Skeletal muscle cell (primary cell): Measurements from ENCODE around the gene PRUNE2.
"Not testable (repeated sequence)": the region's sequence is repeated elsewhere in the genome, so short reads cannot be mapped to it uniquely, and the experiment has no call there.

Experiments used
- DNase-seq: peaks from one replicate; pipeline ENCODE4 v3.0.0-alpha.2; 2010; ENCODE audit warnings: low read depth
- H3K4me3 ChIP-seq: 2 replicates; pipeline ENCODE4 v1.5.1; 2011; ENCODE audit warnings: low read depth, mild to moderate bottlenecking, control low read depth, low read length, moderate library complexity

PRUNE2 gene

GRCh38 chr9:76687861-76688391 lies 218.0 kb downstream of the PRUNE2 start:
- H3K4me3 ChIP-seq, result no peak overlapping the region
- DNase-seq, result peak; percentile 60

- DNase-seq, result no peak
- H3K4me3 ChIP-seq, result no peak overlapping the region
Observed at GRCh38 chr9:76686756-76687155, 219.2 kb downstream of the PRUNE2 start.

- DNase-seq, result no peak
- no peak overlapping the region for H3K4me3 ChIP-seq
Observed at GRCh38 chr9:76684213-76684612, 221.7 kb downstream of the PRUNE2 start.

- no peak for DNase-seq
- H3K4me3 ChIP-seq, result no peak overlapping the region
Observed at GRCh38 chr9:76681556-76681955, 224.4 kb downstream of the PRUNE2 start.

GRCh38 chr9:76680716-76681425 lies 225.0 kb downstream of the PRUNE2 start:
- DNase-seq, result no peak
- H3K4me3 ChIP-seq, result no peak overlapping the region

GRCh38 chr9:76677481-76678055 lies 228.3 kb downstream of the PRUNE2 start:
- DNase-seq, result no peak
- H3K4me3 ChIP-seq, result no peak overlapping the region

- no peak overlapping the region for H3K4me3 ChIP-seq
- DNase-seq, result no peak
Observed at GRCh38 chr9:76676857-76677256, 229.1 kb downstream of the PRUNE2 start.

GRCh38 chr9:76667521-76667957 lies 238.4 kb downstream of the PRUNE2 start:
- no peak overlapping the region for H3K4me3 ChIP-seq
- no peak for DNase-seq

GRCh38 chr9:76665966-76666365 lies 239.9 kb downstream of the PRUNE2 start:
- H3K4me3 ChIP-seq, DNase-seq: not testable (repeated sequence)

- DNase-seq, result no peak
- H3K4me3 ChIP-seq, result no peak overlapping the region
Observed at GRCh38 chr9:76665458-76665857, 240.5 kb downstream of the PRUNE2 start.

- no peak overlapping the region for H3K4me3 ChIP-seq
Observed at GRCh38 chr9:76664120-76664519, 241.8 kb downstream of the PRUNE2 start.

GRCh38 chr9:76662476-76663281 lies 243.2 kb downstream of the PRUNE2 start:
- H3K4me3 ChIP-seq, result no peak overlapping the region
- no peak for DNase-seq

More at GRCh38 chr9:76664120-76664519, 241.8 kb downstream of the PRUNE2 start:
- no peak for DNase-seq

GRCh38 chr9:76658510-76659231 lies 247.2 kb downstream of the PRUNE2 start:
- no peak for DNase-seq
- H3K4me3 ChIP-seq, result no peak overlapping the region

- H3K4me3 ChIP-seq, result no peak overlapping the region
- no peak for DNase-seq
Observed at GRCh38 chr9:76657265-76657664, 248.6 kb downstream of the PRUNE2 start.

GRCh38 chr9:76655971-76656370 lies 249.9 kb downstream of the PRUNE2 start:
- no peak for DNase-seq
- no peak overlapping the region for H3K4me3 ChIP-seq

- no peak for DNase-seq
- no peak overlapping the region for H3K4me3 ChIP-seq
Observed at GRCh38 chr9:76655121-76655541, 250.8 kb downstream of the PRUNE2 start.

- DNase-seq, result peak; percentile 89
Observed at GRCh38 chr9:76654575-76654974, 251.3 kb downstream of the PRUNE2 start.

GRCh38 chr9:76654051-76654461 lies 251.9 kb downstream of the PRUNE2 start:
- no peak overlapping the region for H3K4me3 ChIP-seq
- no peak for DNase-seq

More at GRCh38 chr9:76654575-76654974, 251.3 kb downstream of the PRUNE2 start:
- no peak overlapping the region for H3K4me3 ChIP-seq

GRCh38 chr9:76652894-76653293 lies 253.0 kb downstream of the PRUNE2 start:
- no peak overlapping the region for H3K4me3 ChIP-seq
- no peak for DNase-seq
